Measurements from ENCODE around the gene NAPB.

- TF ChIP-seq YY1 (IDR thresholded peaks at IDR 0.05; ENCODE audit: low read depth, low read length) = no peak
- TF ChIP-seq, protein P1, sequence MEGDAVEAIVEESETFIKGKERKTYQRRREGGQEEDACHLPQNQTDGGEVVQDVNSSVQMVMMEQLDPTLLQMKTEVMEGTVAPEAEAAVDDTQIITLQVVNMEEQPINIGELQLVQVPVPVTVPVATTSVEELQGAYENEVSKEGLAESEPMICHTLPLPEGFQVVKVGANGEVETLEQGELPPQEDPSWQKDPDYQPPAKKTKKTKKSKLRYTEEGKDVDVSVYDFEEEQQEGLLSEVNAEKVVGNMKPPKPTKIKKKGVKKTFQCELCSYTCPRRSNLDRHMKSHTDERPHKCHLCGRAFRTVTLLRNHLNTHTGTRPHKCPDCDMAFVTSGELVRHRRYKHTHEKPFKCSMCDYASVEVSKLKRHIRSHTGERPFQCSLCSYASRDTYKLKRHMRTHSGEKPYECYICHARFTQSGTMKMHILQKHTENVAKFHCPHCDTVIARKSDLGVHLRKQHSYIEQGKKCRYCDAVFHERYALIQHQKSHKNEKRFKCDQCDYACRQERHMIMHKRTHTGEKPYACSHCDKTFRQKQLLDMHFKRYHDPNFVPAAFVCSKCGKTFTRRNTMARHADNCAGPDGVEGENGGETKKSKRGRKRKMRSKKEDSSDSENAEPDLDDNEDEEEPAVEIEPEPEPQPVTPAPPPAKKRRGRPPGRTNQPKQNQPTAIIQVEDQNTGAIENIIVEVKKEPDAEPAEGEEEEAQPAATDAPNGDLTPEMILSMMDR (IDR thresholded peaks at IDR 0.05; ENCODE audit: control extremely low read depth in 1 of 3, insufficient read depth in 1 of 3, low read depth in 1 of 3, low read length in 3 of 3) = no peak
- no peak for TF ChIP-seq EP300 (IDR thresholded peaks at IDR 0.05; ENCODE audit: borderline replicate concordance in 1 of 2, low read depth in 2 of 2, low read length in 2 of 2)
- TF ChIP-seq, protein P2, sequence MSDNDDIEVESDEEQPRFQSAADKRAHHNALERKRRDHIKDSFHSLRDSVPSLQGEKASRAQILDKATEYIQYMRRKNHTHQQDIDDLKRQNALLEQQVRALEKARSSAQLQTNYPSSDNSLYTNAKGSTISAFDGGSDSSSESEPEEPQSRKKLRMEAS (IDR thresholded peaks at IDR 0.05) = no peak
- TF ChIP-seq POLR2A (IDR thresholded peaks at IDR 0.05; ENCODE audit: control extremely low read depth in 1 of 2, low read depth in 2 of 2, low read length in 2 of 2) = no peak
- TF ChIP-seq NRF1 (IDR thresholded peaks at IDR 0.05; ENCODE audit: low read depth, low read length) = no peak
- TF ChIP-seq RBBP5 (IDR thresholded peaks at IDR 0.05; ENCODE audit: borderline replicate concordance, low read depth, low read length) = no peak
- TF ChIP-seq EZH2 (IDR thresholded peaks at IDR 0.05; ENCODE audit: low read depth, low read length, severe bottlenecking) = no peak
- no peak for TF ChIP-seq RFX5 (IDR thresholded peaks at IDR 0.05; ENCODE audit: borderline replicate concordance, low read depth, low read length)
Measured at GRCh38 chr20:23444859-23445258, 23.6 kb upstream of the NAPB start.
